Measurements from ENCODE around the gene DSG4.

The DSG4 gene

DNA sequence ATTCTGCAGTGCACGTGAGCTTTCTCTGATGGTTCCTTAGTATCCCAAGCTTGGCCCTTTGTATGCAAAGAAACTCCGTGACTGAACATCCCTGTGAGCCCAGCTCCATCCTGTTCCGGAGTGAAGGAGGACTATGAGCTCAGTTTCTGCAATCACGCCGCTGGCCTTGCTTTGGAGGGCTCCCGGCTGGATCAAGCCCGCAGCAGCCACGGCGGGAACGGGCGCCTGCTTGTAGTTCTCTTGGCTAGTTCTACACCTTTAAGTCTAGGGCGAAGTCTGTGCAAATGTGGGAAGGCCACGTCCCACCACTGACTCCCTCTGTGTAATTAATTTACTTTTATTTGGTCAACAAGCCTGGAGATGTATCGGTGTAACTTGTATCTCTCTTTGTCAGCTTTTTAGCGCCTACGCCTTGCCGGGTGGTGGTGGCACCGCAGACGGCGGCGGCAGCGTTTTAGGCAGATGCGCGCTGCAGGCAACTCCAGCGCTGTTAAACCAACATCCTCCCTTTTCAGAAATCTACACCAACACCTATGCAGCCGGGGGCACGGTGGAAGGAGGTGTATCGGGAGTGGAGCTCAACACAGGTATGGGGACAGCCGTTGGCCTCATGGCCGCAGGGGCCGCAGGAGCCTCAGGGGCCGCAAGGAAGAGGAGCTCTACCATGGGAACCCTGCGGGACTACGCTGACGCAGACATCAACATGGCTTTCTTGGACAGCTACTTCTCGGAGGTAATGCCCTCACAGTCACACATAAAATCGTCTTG lies 34.3 kb downstream of the DSG4 start:
- DNase-seq (ENCODE audit: low spot score): no peak

DNA sequence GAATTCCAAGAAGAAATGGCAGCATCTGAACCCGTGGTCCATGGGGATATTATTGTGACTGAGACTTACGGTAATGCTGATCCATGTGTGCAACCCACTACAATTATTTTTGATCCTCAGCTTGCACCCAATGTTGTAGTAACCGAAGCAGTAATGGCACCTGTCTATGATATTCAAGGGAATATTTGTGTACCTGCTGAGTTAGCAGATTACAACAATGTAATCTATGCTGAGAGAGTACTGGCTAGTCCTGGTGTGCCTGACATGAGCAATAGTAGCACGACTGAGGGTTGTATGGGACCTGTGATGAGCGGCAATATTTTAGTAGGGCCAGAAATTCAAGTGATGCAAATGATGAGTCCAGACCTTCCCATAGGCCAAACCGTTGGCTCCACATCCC lies 36.6 kb downstream of the DSG4 start:
- DNase-seq (ENCODE audit: low spot score): no peak

DNA sequence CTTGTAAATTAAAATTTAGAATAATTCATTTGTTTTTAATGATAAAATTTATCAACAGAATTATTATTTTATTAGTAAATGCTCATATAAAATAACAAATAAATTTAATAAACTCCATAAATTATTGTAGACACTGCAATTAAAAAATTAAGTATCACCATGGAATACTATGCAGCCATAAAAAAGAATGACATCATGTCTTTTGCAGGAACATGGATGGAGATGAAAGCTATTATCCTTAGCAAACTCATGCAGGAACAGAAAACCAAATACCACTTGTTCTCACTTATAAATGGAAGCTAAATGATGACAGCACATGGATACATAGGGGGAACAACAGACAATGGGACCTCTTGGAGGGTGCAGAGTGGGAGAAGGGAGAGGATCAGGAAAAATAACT lies 41.3 kb downstream of the DSG4 start:
- no peak for DNase-seq (ENCODE audit: low spot score)

DNA sequence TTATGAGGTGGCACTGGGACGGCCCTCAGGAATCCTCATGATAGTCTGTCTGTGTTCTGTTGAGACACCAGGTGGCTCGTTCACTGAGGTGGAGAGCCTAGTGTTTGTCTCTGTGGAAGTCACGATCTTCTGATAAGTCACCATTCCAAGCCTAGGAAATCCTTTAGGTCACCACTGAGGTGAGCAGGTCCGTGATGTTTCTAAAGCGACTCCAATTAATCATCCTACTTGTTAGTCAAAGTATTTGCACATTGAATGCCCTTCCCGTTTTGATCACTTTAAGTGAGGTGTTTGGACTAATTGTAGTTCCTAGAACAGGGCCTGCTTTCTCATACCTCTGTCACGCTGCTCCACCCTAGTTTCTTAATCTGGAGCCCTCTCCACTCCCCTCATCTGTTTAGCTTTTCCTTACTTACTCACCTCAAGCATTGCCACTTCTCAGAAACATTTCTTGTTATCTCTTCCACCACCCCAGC lies 42.9 kb downstream of the DSG4 start:
- DNase-seq (ENCODE audit: low spot score): no peak

DNA sequence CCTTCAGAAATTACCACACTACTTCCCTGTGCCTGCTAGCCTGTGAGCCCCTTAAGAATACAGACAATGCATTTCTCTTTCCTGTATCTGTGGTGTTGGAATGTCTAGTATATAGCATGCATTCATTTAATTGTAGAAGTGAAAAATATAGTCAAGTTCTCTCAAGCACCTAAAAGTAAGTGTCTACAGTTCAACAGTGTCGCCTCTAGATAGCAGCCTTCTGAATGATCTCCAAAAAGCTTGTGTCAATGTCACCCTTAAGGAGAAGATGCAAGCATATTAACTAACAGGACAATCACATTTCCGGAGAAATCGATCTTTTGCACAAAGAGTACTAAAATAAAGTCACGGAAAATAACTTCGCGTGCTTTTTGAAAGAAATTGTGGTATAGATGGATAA lies 43.5 kb downstream of the DSG4 start:
- no peak for DNase-seq (ENCODE audit: low spot score)

DNA sequence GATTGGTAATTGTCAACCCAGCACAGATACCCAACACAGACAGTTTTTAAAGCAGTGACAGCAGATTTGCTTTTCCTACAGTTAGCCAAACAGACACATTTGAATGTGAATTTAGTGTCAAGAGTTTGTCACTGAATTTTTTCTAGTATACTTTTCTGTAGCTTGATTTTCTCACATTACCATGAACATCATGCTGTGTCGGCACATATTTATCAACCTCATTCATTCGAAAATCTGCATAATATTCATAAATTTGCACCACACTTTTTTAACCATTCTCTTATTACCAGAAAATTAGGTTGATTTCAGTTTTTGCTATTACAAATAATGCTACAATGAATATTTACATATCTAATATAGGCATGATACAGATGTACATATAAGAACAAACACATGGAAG lies 43.9 kb downstream of the DSG4 start:
- DNase-seq (ENCODE audit: low spot score): no peak

DNA sequence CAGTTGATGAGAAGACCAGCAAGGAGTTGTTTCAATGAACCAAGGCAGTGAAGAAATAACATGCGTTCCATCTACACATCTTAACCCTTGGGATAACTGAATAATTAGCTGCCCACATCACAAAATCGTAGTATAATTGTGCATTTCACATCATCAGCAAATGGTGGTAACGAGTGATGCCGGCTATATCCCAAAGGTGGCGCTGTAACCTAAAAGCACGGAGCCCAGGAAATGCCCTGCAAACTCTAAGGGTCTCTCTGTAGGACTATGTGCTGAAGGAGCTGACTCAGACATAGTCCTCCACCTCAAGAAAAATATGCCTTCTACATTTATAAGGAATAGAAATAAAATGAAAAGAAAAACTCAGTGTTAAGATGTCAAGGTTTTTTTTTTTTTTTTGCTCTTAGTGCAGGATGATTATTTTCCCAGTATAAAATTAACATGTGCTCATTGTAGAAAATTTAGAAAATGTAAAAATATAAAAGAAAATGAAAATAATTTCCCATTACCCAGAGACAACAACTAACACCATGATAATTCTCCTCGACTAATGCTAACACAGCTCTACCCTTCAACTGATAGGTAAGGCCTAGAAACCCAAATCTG lies 47.9 kb downstream of the DSG4 start:
- no peak for DNase-seq (ENCODE audit: low spot score)

DNA sequence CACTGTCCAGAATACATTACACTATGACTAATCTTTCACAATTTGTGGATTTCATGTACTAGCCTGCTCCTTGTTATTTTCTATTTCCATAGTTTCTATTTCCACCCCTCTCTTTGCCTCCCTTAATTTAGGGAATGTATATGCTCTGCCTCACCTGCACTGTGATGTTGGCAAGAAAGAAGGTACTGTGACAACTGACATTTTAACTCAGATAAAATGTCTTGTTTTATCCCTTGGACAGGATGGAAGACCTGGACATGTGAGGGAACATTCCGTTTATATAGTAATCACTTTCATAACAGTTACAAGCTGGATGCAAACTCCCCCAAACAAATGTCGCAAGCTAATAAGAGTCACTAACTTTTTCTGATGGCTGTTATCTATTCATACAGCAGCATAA lies 49.4 kb downstream of the DSG4 start:
- no peak for DNase-seq (ENCODE audit: low spot score)

DNA sequence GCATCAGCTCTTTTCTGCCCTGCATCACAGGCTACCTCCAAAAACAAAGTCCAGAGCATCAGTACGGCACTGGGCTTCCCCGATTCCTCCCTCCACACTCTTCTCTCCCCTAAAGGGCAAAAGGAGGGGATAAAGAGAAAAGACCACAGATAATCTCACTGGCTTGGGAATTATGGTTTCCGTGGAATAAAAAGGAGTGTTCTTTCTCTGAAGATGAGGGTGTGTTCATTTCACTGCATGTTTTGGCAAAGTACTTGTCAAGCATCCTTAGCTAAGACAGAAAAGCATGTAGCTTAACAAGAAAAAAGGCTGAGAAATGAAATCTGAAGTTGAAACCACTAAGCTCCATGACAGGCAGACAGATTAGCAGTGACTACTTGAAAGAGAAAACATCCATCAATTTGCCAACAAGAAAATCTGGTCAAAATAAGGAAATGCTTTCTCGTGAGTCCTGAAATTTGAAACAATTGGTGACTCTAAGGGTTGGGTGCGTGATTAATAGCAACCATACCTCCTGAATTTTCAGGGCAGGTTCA lies 50.4 kb downstream of the DSG4 start:
- DNase-seq (ENCODE audit: low spot score): no peak

DNA sequence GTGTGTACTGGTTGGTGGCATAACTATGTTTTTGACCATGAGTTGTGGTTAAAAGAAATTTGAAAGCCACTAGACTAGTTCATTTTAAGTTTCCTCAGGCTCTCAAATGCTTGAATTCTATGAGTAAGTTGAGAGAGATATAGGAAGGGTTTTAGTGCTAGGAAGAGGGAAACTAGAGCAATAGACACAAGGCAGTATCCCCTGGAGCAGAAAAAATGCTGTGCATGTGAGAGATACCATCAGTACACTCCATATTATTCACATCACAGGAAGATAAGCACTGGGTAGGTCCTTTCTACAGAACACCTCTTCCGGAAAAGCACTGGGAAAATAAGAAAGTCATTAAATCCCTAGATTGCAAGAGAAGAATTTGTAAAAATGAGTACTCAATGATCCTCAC lies 51.6 kb downstream of the DSG4 start:
- no peak for DNase-seq (ENCODE audit: low spot score)

DNA sequence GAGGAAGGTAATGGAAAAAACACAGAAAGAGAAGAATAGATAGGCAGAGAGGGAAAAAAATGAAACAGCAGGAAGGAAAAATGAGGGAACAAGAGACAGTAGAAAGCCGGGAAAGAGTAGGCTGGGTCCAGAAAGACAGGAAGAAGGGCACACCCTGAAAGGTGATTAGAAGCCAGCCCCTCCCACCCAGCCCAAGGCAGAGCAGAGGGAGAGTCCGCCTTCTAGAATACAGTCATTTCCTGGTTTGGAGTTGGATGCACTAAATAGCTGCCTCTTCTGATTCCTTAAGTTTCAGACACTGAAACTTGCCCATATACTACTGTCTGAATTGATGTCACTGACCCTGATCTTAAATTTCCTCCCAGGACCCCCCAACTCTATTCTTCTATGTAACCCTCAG lies 53.0 kb downstream of the DSG4 start:
- no peak for DNase-seq (ENCODE audit: low spot score)

DNA sequence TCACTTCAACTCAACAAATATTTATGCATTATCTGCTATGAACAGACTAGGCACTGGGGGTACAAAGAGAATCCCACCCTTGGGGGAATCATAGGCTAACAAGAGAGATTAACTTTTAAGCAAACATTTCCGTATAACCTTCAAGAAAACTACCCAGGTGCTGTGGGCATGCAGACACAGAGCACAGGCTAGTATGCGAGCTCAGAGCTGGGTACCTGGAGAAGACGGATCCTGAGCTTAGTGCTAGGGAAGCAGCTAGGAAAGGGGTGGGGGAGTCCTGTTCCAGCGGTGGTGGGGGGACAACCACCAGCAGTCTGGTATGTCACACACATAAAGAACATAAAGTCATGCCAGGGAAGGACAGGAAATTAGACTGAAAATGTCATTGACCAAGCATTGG lies 53.5 kb downstream of the DSG4 start:
- DNase-seq (ENCODE audit: low spot score): no peak

DNA sequence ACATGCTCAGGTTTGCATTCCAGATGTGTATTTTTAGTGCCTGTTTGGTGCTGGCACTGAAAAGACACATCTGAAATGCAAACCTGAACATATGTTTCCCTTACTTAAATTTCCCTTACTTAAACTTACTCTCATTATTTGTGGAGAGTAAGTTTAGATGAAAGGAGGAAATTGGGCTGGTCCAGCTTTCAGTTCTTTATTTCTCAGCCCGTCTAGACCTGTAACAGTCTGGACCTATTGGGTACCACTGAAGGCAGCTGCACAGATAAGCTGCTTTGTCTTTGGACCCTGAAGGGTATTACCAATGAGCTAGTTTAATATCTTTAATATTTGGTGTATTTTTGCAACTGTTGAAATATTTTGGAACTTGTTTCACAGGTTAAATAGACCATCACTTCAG lies 54.0 kb downstream of the DSG4 start:
- no peak for DNase-seq (ENCODE audit: low spot score)

DNA sequence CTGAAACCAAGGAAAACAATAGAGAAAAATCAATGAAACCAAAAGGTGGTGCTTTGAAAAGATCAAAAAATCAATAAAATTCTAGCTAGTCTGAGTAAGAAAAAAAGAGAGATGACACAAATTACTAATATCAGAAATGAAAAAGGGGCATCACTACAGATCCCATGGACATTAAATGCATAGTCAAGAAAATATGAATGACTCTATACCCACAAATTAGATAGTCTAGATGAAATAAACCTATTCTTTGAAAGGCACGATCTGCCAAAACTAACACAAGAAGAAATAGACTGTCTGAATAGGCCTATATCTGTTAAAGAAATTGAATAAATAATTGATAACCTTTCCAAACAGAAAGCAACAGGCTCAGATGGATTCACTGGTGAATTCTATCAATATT lies 55.7 kb downstream of the DSG4 start:
- DNase-seq (ENCODE audit: low spot score): no peak

DNA sequence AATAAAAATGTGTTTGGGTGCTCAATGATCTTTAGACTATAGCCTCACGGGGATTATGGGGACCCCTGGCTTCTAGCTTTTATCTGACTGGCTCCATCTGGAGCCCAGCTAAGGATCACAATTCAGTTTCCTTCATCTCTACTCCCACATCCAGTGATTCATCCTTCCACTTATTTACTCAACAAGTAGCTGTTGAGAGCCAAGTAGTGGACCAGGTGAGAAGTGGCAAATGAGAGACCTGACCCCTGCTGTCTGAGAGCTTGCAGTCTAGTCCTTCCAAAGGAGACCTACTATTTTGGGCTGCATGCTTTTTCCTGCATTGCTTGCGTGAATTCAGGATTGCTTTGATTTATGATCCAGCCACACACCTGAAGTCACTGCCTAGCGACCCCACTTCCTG lies 60.2 kb downstream of the DSG4 start:
- no peak for DNase-seq (ENCODE audit: low spot score)

DNA sequence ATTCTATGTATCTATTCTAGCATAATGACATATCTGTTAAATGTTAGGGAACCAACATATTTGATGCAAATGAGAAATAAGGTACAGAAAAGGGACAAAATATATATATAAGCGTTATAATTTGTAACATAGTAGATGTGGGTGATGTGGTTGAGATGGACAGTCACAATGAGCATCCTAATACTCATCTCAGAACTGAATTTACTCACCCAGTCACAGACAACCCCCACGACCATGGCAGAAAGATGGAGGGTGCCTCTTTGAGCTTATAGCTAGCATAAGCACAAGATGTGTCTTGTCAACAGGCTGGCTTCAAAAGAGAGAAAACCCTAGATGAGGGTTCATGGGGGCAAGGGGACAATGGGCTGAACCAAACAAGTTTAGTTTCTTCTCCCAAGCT lies 61.8 kb downstream of the DSG4 start:
- no peak for DNase-seq (ENCODE audit: low spot score)

DNA sequence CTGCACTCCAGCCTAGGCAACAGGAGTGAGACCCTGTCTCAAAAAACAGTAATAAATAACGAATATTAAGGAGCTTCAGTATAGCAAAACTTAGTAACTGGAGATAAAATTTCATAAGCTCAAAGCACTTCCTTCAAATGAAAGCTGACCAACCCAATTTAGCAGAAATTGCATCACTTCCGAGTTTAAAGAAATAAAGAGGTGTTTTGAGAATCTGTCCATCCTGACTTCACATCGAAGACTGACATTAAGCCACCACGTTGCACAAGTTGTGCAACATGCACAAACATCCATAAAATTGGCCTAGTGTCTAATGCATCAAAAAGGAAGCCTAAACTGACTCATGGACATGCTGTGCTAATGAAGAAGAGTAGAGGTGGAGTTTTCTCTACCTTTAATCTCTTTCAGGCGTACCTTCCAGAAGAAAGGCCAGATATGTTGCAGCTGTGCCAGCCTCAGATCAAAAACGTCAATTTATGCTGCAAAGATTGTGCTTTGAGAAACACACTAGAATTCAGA lies 63.3 kb downstream of the DSG4 start:
- DNase-seq (ENCODE audit: low spot score): no peak

DNA sequence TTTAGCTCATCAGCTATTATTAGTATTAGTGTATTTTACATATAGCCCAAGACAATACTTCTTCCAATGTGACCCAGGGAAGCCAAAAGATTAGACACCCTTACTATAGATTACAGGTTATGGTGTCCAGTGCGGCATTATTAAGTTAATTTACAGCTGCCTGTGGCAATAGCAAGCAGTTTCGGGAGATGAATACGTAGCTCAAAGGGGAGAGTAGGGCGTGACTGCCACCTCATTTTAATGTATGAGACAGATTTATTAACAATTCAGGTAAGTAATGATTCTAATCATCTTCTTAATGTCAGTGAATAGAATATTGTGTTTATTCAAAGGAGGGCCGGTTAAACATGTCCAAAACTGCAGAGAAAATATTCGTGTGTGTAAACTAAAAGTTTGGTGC lies 64.2 kb downstream of the DSG4 start:
- DNase-seq (ENCODE audit: low spot score): no peak

DNA sequence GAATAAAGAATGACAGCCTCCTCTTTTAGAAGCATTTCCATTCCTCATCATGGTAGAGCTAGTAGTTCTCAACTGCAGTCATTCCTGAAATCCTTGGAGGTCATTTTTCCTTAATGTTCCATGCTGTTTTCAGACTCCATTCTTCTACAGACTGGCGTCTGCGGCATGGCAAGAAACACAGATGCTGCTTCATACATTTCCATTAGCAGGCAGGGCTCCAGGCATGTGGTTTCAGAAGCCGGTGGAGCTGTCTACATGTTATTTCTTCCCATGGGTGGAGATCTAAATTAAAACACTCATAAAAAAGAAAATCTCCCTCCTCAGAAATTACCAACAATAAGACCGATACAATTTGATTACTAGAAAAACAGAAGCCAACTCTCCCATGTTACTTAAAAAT lies 64.9 kb downstream of the DSG4 start:
- no peak for DNase-seq (ENCODE audit: low spot score)

DNA sequence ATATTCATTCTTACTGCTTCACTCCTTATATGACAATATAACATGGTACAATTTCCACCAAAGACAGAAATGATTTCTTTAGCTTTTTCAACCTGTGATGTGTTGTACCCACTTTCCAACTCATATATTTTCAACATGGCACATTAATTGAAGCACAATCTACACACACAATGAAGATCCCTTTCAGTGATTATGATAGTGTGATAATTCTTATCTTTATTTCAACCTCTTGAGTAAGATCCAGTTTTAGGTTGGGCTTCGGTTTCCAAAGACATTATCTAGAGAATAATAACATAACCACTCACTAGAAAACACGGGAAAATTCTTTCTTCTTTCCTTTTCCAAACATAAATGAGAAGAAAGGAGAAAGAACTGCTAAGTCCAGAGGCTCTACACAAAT lies 67.6 kb downstream of the DSG4 start:
- no peak for DNase-seq (ENCODE audit: low spot score)

DNA sequence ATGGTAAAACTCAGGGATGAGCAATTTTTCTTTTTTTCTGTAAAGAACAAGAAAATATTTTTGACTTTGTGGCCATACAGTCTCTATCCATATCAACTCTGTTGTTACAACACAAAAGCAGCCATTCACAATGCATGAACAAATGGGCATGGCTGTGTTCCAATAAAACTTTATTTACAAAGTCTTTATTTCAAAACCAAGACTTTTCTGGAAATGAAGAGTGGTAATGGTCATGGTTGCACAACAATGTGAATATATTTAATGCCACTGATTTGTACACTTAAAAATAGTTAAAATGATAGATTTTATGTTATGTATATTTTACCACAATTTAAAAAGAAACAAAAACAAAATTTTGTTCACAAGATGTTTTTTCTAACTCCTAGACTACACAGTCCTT lies 69.3 kb downstream of the DSG4 start:
- DNase-seq (ENCODE audit: low spot score): no peak

DNA sequence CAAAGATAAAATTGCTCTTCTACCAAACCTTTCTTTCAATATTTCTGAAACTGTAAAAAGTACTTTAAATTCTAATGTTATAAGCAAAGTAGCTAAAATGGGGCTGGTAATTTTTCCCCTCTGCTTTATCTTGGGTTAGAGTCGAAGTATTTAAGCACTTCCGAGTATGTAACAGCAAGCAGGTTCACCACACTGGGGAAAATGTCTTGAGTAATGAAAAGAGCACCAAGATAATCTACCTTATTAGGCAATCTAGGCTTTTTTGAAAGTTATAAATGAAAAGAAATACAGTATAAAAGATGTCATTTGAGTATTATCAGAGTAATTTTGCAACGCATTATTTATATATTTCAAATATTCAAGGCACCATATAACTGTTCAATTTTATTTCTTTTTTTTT lies 70.3 kb downstream of the DSG4 start:
- no peak for DNase-seq (ENCODE audit: low spot score)

DNA sequence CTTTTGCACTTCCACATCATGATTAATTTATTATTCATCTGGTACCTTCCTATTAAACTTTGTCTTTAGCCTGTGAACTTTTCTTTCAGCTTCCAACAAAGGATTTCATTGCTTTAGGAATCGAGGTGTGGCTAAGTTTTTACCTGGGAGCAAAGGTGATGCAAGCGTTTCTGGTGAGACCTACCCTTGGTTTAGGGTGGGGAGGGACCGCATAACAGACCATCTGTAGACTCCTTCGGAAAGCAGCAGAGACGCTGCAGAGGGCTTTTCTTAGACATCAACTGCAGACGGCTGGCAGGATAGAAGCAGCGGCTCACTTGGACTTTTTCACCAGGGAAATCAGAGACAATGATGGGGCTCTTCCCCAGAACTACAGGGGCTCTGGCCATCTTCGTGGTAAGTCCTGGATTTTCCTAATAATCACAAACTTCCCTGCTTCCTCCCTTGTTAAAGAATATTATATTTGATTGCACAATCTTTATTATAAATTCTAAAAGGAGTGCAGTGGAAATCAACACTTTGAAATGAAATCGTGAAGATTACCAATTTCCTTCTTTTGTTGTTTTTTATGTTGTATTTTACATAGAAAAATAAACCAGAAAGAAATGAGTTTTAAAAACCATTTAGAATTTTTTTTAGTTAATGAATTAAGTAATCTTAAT lies 71.1 kb downstream of the DSG4 start, which contains the start of gene DSG3:
TSS of gene DSG3 (plus strand) at position 212 of the 662 bp plus-strand sequence. CDS start at position 349, 137 bp downstream.
- DNase-seq (ENCODE audit: low spot score): no peak
